Right lobe of liver (tissue), 4 donors: ENCODE measurements around the gene GRHL3.

Source experiments
- POLR2A ChIP-seq: fragments of 450-650 bp; IDR thresholded peaks from one replicate; pipeline ENCODE4 v1.6.1; 2017; ENCODE audit warnings: antibody characterized with exemption, mild to moderate bottlenecking
- TF ChIP-seq, protein P1 (sequence below), 4 donors: fragments of 200-600 bp in 3 of 4; fragments of 450-650 bp in 1 of 4; IDR thresholded peaks; one replicate each; pipeline versions ENCODE4 v1.5.1 to v1.8.0; 2016 to 2022; ENCODE audit warnings: antibody characterized with exemption in 4 of 4, mild to moderate bottlenecking in 2 of 4
- donor health status: DM: no; HTN: no; CAD: no.
- donor health status: DM: no; HTN: no; CAD: no.
- donor health status: DM: no; HTN: yes; CAD: no.

DNA sequence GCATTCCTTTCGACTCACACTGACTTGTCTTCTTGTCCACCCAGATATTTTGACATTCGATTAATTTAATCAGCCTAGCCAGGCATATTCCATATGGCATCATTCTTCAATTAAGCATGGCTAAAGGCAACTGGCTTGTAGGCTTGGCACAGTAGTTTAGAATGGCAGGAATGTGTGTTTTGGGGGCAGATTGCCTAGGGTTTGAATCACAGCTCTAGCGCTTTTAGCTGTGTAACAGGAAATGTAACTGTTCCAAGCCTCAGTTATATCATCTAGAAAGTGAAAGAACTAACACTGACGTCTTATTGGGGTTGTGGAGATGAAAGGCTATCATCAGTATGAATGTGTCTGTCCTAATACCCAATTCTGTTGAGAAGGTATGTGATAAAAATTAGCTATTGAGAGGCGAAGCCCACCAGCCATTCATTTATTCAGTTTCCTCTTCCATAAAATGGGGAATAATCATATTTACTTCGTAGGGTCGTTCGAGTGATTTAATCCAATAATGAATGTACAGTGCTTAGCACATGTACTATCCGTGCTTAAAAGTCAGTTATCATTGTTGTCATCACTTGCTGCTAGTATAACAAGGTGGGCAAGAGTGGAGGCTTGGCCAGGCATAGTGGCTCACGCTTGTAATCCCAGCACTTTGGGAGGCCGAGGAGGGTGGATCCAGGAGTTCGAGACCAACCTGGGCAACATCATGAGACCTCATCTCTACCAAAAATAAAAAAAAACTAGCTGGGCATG lies 41.6 kb upstream of the GRHL3 start:
- TF ChIP-seq, protein P1, sequence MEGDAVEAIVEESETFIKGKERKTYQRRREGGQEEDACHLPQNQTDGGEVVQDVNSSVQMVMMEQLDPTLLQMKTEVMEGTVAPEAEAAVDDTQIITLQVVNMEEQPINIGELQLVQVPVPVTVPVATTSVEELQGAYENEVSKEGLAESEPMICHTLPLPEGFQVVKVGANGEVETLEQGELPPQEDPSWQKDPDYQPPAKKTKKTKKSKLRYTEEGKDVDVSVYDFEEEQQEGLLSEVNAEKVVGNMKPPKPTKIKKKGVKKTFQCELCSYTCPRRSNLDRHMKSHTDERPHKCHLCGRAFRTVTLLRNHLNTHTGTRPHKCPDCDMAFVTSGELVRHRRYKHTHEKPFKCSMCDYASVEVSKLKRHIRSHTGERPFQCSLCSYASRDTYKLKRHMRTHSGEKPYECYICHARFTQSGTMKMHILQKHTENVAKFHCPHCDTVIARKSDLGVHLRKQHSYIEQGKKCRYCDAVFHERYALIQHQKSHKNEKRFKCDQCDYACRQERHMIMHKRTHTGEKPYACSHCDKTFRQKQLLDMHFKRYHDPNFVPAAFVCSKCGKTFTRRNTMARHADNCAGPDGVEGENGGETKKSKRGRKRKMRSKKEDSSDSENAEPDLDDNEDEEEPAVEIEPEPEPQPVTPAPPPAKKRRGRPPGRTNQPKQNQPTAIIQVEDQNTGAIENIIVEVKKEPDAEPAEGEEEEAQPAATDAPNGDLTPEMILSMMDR (IDR thresholded peaks at IDR 0.05), result no peak
- no peak for TF ChIP-seq POLR2A
